Body of pancreas (tissue), 4 donors: ENCODE measurements around the gene IKZF1.

Source experiments
- POLR2A ChIP-seq, 3 donors: fragments of 450-650 bp; IDR thresholded peaks; one replicate each; pipeline ENCODE4 v1.6.1; 2016; ENCODE audit warnings: antibody characterized with exemption in 3 of 3, mild to moderate bottlenecking in 2 of 3
- TF ChIP-seq, protein P1 (sequence below), 7 experiments: fragments of 450-650 bp in 4 of 7; fragments of 200-600 bp in 3 of 7; sonication (generic) in 3 of 7; IDR thresholded peaks; one replicate each; pipeline ENCODE4 v1.5.1; 2016 to 2019; ENCODE audit warnings: antibody characterized with exemption in 7 of 7

DNA sequence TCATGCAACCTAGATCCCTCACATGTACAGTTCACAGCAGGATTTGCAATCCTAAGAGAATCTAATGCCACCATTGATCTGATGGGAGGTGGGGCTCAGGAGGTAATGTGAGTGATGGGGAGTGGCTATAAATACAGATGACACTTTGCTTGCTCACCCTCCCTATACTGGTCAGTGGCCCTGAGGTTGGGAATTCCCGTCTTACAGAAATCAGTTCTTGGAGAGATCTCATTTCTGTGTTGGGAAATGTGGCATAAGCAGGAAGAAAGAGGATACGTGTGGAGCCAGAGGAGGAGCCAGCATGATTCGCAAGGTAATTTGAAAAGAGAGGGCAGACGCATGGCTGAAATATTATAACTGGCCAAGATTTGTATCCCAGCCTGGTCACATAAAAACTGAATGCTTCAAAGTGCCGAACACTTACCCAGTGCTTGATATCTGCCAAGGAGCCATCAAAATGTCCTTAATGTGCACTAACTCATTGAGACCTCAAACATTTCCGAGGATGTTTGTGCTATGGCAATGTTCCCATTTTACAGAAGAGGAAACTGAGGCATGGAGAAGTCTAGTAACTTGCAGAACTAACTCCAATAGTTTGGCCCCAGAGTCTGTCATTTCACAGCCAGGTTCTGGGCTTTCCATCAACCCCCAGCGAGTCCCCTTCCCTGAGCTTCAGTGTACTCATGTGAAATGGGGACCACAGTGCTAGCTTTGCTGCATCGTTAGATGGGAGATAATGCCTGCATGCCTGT, 5.5 kb upstream of the IKZF1 start:
- TF ChIP-seq POLR2A (IDR thresholded peaks at IDR 0.05) = no peak
- TF ChIP-seq, protein P1, sequence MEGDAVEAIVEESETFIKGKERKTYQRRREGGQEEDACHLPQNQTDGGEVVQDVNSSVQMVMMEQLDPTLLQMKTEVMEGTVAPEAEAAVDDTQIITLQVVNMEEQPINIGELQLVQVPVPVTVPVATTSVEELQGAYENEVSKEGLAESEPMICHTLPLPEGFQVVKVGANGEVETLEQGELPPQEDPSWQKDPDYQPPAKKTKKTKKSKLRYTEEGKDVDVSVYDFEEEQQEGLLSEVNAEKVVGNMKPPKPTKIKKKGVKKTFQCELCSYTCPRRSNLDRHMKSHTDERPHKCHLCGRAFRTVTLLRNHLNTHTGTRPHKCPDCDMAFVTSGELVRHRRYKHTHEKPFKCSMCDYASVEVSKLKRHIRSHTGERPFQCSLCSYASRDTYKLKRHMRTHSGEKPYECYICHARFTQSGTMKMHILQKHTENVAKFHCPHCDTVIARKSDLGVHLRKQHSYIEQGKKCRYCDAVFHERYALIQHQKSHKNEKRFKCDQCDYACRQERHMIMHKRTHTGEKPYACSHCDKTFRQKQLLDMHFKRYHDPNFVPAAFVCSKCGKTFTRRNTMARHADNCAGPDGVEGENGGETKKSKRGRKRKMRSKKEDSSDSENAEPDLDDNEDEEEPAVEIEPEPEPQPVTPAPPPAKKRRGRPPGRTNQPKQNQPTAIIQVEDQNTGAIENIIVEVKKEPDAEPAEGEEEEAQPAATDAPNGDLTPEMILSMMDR (IDR thresholded peaks at IDR 0.05) = no peak
